Hepatocyte (in vitro differentiated cells): ENCODE data around the gene NCOR1. TPM values are rescaled to one million over a fixed set of nuclear protein-coding genes. Genes with fewer than 3 reads are reported as not detected.
"Not testable (repeated sequence)": the region's sequence is repeated elsewhere in the genome, so short reads cannot be mapped to it uniquely, and the experiment has no call there.

Experiments
- DNase-seq: peaks from one replicate; pipeline ENCODE4 v3.0.0-alpha.2; 2016; ENCODE audit warnings: low spot score
- H2AFZ ChIP-seq: fragments of 200-600 bp; sonication (generic); 2 replicates; pipeline ENCODE4 v1.6.0; 2016; ENCODE audit warnings: antibody characterized with exemption, mild to moderate bottlenecking
- H3K27ac ChIP-seq: fragments of 200-600 bp; sonication (generic); 2 replicates; pipeline ENCODE4 v1.5.1; 2016; ENCODE audit warnings: mild to moderate bottlenecking
- H3K27me3 ChIP-seq: fragments of 200-600 bp; sonication (generic); 2 replicates; pipeline ENCODE4 v1.6.1; 2016
- H3K36me3 ChIP-seq: fragments of 200-600 bp; sonication (generic); replicated peaks from 2 replicates; pipeline ENCODE4 v1.5.1; 2016; ENCODE audit warnings: low read depth; ENCODE audit not compliant: insufficient read depth
- H3K4me1 ChIP-seq: fragments of 200-600 bp; sonication (generic); 2 replicates; pipeline ENCODE4 v1.5.1; 2016; ENCODE audit warnings: mild to moderate bottlenecking, moderate library complexity; ENCODE audit not compliant: insufficient read depth
- H3K4me2 ChIP-seq: fragments of 200-600 bp; sonication (generic); 2 replicates; pipeline ENCODE4 v1.6.0; 2016
- H3K4me3 ChIP-seq: fragments of 200-600 bp; sonication (generic); 2 replicates; pipeline ENCODE4 v1.5.1; 2016; ENCODE audit warnings: mild to moderate bottlenecking
- H3K79me2 ChIP-seq: fragments of 200-600 bp; sonication (generic); 2 replicates; pipeline ENCODE4 v1.6.0; 2017; ENCODE audit warnings: mild to moderate bottlenecking
- H3K9me2 ChIP-seq: fragments of 200-600 bp; sonication (generic); replicated peaks from 2 replicates; pipeline ENCODE4 v1.6.0; 2017; ENCODE audit warnings: mild to moderate bottlenecking; ENCODE audit not compliant: insufficient read depth
- H3K9me3 ChIP-seq: fragments of 200-600 bp; sonication (generic); 2 replicates; pipeline ENCODE4 v1.5.1; 2016; ENCODE audit warnings: low read depth, mild to moderate bottlenecking
- H4K20me1 ChIP-seq: fragments of 200-600 bp; sonication (generic); 2 replicates; pipeline ENCODE4 v1.6.0; 2016; ENCODE audit warnings: mild to moderate bottlenecking; ENCODE audit not compliant: insufficient read depth, poor library complexity, severe bottlenecking
- CTCF ChIP-seq: fragments of 200-600 bp; sonication (generic); IDR thresholded peaks from 2 replicates; pipeline ENCODE4 v1.5.1; 2016; ENCODE audit warnings: antibody characterized with exemption, mild to moderate bottlenecking; ENCODE audit not compliant: poor library complexity
- EZH2 ChIP-seq: fragments of 200-600 bp; sonication (generic); IDR thresholded peaks from 2 replicates; pipeline ENCODE4 v1.6.1; 2016; ENCODE audit warnings: antibody characterized with exemption, mild to moderate bottlenecking, borderline replicate concordance
- EZH2phosphoT487 ChIP-seq: fragments of 200-600 bp; sonication (generic); IDR thresholded peaks from one replicate; pipeline ENCODE4 v1.6.1; 2018; ENCODE audit warnings: antibody characterized with exemption, mild to moderate bottlenecking, low read depth, moderate library complexity; ENCODE audit not compliant: unreplicated experiment, severe bottlenecking
- WGBS: methylation state at CpG from one replicate; pipeline ENCODE4 v1.1.6; 2016; ENCODE audit warnings: low lambda C conversion rate; ENCODE audit errors: missing lambda C conversion rate; 5-methylcytosine and 5-hydroxymethylcytosine counted together
- polyA plus RNA-seq: library from polyadenylated mRNA; unstranded; fragments of >200 nt; fragmentation: Nextera tagmentation; extraction: Ambion mirVana; gene quantifications from 2 replicates; pipeline ENCODE4 v1.2.1, GENCODE V29; 2016
- total RNA-seq: library from RNA; depleted of rRNA; stranded (reverse); fragments of >200 nt; gene quantifications from 2 replicates; pipeline ENCODE4 v1.2.3, GENCODE V29; 2014

NCOR1 gene
- total and polyA plus RNA-seq, 2 experiments from 2014 or later, result 73.7 to 117 TPM

GRCh38 chr17:16187642-16188041 is 27.7 kb downstream of the NCOR1 start:
- Histone ChIP-seq H4K20me1 (peaks cover 33% of the 10 kb centered on the region), H3K79me2 (peaks cover 98% of the 10 kb centered on the region), H3K9me2 (no peaks in the 10 kb centered on the region), H3K4me2 (no peak overlapping the region), H3K27ac (no peak overlapping the region), H3K27me3 (no peaks in the 10 kb centered on the region), H3K4me3 (no peak overlapping the region), H3K4me1 (no peaks in the 10 kb centered on the region), H3K36me3 (no peaks in the 10 kb centered on the region), H2AFZ (no peak overlapping the region), H3K9me3 (no peaks in the 10 kb centered on the region)
- WGBS, result 86% methylated on average over 5 of the region's 5 CpGs
- TF ChIP-seq CTCF (no peak), EZH2 (no peak), EZH2phosphoT487 (no peak)
- no peak for DNase-seq

GRCh38 chr17:16181581-16181980 is 33.8 kb downstream of the NCOR1 start:
- Histone ChIP-seq H3K27me3 (no peaks in the 10 kb centered on the region), H3K4me1 (no peaks in the 10 kb centered on the region), H2AFZ (no peak overlapping the region), H3K9me2 (no peaks in the 10 kb centered on the region), H3K9me3 (no peaks in the 10 kb centered on the region), H3K4me2 (no peak overlapping the region), H3K27ac (no peak overlapping the region), H3K36me3 (no peaks in the 10 kb centered on the region), H3K79me2 (peaks cover 97% of the 10 kb centered on the region), H3K4me3 (no peak overlapping the region), H4K20me1 (peaks cover 14% of the 10 kb centered on the region)
- WGBS, result 100% methylated on average over 1 of the region's 1 CpG
- TF ChIP-seq EZH2 (no peak), CTCF (no peak)
- no peak for DNase-seq

- no peak for DNase-seq
- H3K4me3 ChIP-seq, result no peak overlapping the region
- no peaks in the 10 kb centered on the region for H3K4me1 ChIP-seq
- peaks cover 97% of the 10 kb centered on the region for H3K79me2 ChIP-seq
- H3K9me3 ChIP-seq, result no peaks in the 10 kb centered on the region
- 95% methylated on average over 5 of the region's 5 CpGs for WGBS
- no peak overlapping the region for H3K4me2 ChIP-seq
- H3K9me2 ChIP-seq, result no peaks in the 10 kb centered on the region
- no peaks in the 10 kb centered on the region for H3K36me3 ChIP-seq
- H3K27ac ChIP-seq, result no peak overlapping the region
- H4K20me1 ChIP-seq, result peaks cover 13% of the 10 kb centered on the region
- TF ChIP-seq EZH2phosphoT487, result no peak
- no peak for TF ChIP-seq CTCF
- no peak for TF ChIP-seq EZH2
- H2AFZ ChIP-seq, result no peak overlapping the region
- no peaks in the 10 kb centered on the region for H3K27me3 ChIP-seq
Observed at GRCh38 chr17:16178836-16179235, 36.5 kb downstream of the NCOR1 start.

- no peaks in the 10 kb centered on the region for H3K9me3 ChIP-seq
- no peak overlapping the region for H3K27ac ChIP-seq
- H3K9me2 ChIP-seq, result no peaks in the 10 kb centered on the region
- DNase-seq, result peak; percentile 14
- H3K36me3 ChIP-seq, result no peaks in the 10 kb centered on the region
- peak overlapping the region; percentile 6 for H3K4me2 ChIP-seq
- H4K20me1 ChIP-seq, result peaks cover 20% of the 10 kb centered on the region
- no peaks in the 10 kb centered on the region for H3K27me3 ChIP-seq
- no peaks in the 10 kb centered on the region for H3K4me1 ChIP-seq
- H3K79me2 ChIP-seq, result peaks cover 68% of the 10 kb centered on the region
- no peak overlapping the region for H3K4me3 ChIP-seq
- TF ChIP-seq EZH2phosphoT487 (no peak), EZH2 (no peak), CTCF (no peak)
- H2AFZ ChIP-seq, result no peak overlapping the region
- WGBS, result 54% methylated on average over 7 of the region's 7 CpGs
Observed at GRCh38 chr17:16171613-16172012, 43.7 kb downstream of the NCOR1 start.

- H3K27me3 ChIP-seq, H3K9me3 ChIP-seq, H2AFZ ChIP-seq, H3K4me3 ChIP-seq, H3K36me3 ChIP-seq, DNase-seq, H3K4me2 ChIP-seq, H3K27ac ChIP-seq, H4K20me1 ChIP-seq, H3K4me1 ChIP-seq, H3K9me2 ChIP-seq: not testable (repeated sequence)
- peaks cover 56% of the 10 kb centered on the region for H3K79me2 ChIP-seq
- 97% methylated on average over 4 of the region's 4 CpGs for WGBS
Observed at GRCh38 chr17:16166766-16167165, 48.6 kb downstream of the NCOR1 start.
